ENCODE data around the gene DOCK2.
"Not testable (repeated sequence)": the region's sequence is repeated elsewhere in the genome, so short reads cannot be mapped to it uniquely, and the experiment has no call there.

The DOCK2 gene

GRCh38 chr5:169742771-169743296 is 105.8 kb downstream of the DOCK2 start:
- Histone ChIP-seq H3K9me3 (ENCODE audit: low read depth, low read length) (no peaks in the 10 kb centered on the region), H3K9ac (ENCODE audit: insufficient read length) (no peak overlapping the region), H3K4me3 (no peak overlapping the region), H3K27ac (no peak overlapping the region), H3K36me3 (ENCODE audit: insufficient read depth, low read length) (no peaks in the 10 kb centered on the region)
- TF ChIP-seq EZH2 (IDR thresholded peaks at IDR 0.05) (no peak), FOXP2 (optimal IDR thresholded peaks at IDR 0.05; ENCODE audit: control extremely low read depth, extremely low read length, insufficient read depth) (no peak), POLR2AphosphoS5 (IDR thresholded peaks at IDR 0.05; ENCODE audit: borderline replicate concordance, low read depth, low read length) (no peak)
- DNase-seq (ENCODE audit: low read depth, low spot score), result no peak

- no peaks in the 10 kb centered on the region for H3K36me3 ChIP-seq (ENCODE audit: insufficient read depth, low read length)
- no peak overlapping the region for H3K27ac ChIP-seq
- DNase-seq (ENCODE audit: low read depth, low spot score), result no peak
- no peak overlapping the region for H3K9ac ChIP-seq (ENCODE audit: insufficient read length)
- H3K9me3 ChIP-seq (ENCODE audit: low read depth, low read length), result no peaks in the 10 kb centered on the region
- H3K4me3 ChIP-seq, result no peak overlapping the region
- TF ChIP-seq FOXP2 (optimal IDR thresholded peaks at IDR 0.05; ENCODE audit: control extremely low read depth, extremely low read length, insufficient read depth), result no peak
Measured at GRCh38 chr5:169744336-169744735, 107.3 kb downstream of the DOCK2 start.

- H3K27ac ChIP-seq, result no peak overlapping the region
- no peaks in the 10 kb centered on the region for H3K9me3 ChIP-seq (ENCODE audit: low read depth, low read length)
- no peak overlapping the region for H3K4me3 ChIP-seq
- no peak overlapping the region for H3K9ac ChIP-seq (ENCODE audit: insufficient read length)
- DNase-seq (ENCODE audit: low read depth, low spot score), result no peak
- no peak for TF ChIP-seq FOXP2 (optimal IDR thresholded peaks at IDR 0.05; ENCODE audit: control extremely low read depth, extremely low read length, insufficient read depth)
- no peak for TF ChIP-seq POLR2AphosphoS5 (IDR thresholded peaks at IDR 0.05; ENCODE audit: borderline replicate concordance, low read depth, low read length)
- TF ChIP-seq EZH2 (IDR thresholded peaks at IDR 0.05), result no peak
- no peaks in the 10 kb centered on the region for H3K36me3 ChIP-seq (ENCODE audit: insufficient read depth, low read length)
Measured at GRCh38 chr5:169745441-169746146, 108.5 kb downstream of the DOCK2 start.

- Histone ChIP-seq H3K36me3 (ENCODE audit: insufficient read depth, low read length) (no peaks in the 10 kb centered on the region), H3K9me3 (ENCODE audit: low read depth, low read length) (no peaks in the 10 kb centered on the region), H3K27ac (no peak overlapping the region), H3K9ac (ENCODE audit: insufficient read length) (no peak overlapping the region), H3K4me3 (no peak overlapping the region)
- TF ChIP-seq EZH2 (IDR thresholded peaks at IDR 0.05), result no peak
- no peak for TF ChIP-seq POLR2AphosphoS5 (IDR thresholded peaks at IDR 0.05; ENCODE audit: borderline replicate concordance, low read depth, low read length)
- TF ChIP-seq FOXP2 (optimal IDR thresholded peaks at IDR 0.05; ENCODE audit: control extremely low read depth, extremely low read length, insufficient read depth), result no peak
- no peak for DNase-seq (ENCODE audit: low read depth, low spot score)
Measured at GRCh38 chr5:169746147-169746694, 109.1 kb downstream of the DOCK2 start.

GRCh38 chr5:169748174-169748573 is 111.1 kb downstream of the DOCK2 start:
- DNase-seq (ENCODE audit: low read depth, low spot score), result no peak
- TF ChIP-seq FOXP2 (optimal IDR thresholded peaks at IDR 0.05; ENCODE audit: control extremely low read depth, extremely low read length, insufficient read depth) (no peak), POLR2AphosphoS5 (IDR thresholded peaks at IDR 0.05; ENCODE audit: borderline replicate concordance, low read depth, low read length) (no peak), EZH2 (IDR thresholded peaks at IDR 0.05) (no peak)
- H3K9ac ChIP-seq (ENCODE audit: insufficient read length), result no peak overlapping the region

GRCh38 chr5:169749295-169749694 is 112.2 kb downstream of the DOCK2 start:
- Histone ChIP-seq H3K27ac (no peak overlapping the region), H3K4me3 (no peak overlapping the region), H3K9ac (ENCODE audit: insufficient read length) (no peak overlapping the region), H3K9me3 (ENCODE audit: low read depth, low read length) (no peaks in the 10 kb centered on the region), H3K36me3 (ENCODE audit: insufficient read depth, low read length) (no peaks in the 10 kb centered on the region)
- DNase-seq (ENCODE audit: low read depth, low spot score), result no peak
- TF ChIP-seq POLR2AphosphoS5 (IDR thresholded peaks at IDR 0.05; ENCODE audit: borderline replicate concordance, low read depth, low read length), result no peak
- TF ChIP-seq FOXP2 (optimal IDR thresholded peaks at IDR 0.05; ENCODE audit: control extremely low read depth, extremely low read length, insufficient read depth), result no peak
- TF ChIP-seq EZH2 (IDR thresholded peaks at IDR 0.05), result no peak

More at GRCh38 chr5:169748174-169748573, 111.1 kb downstream of the DOCK2 start:
- no peaks in the 10 kb centered on the region for H3K9me3 ChIP-seq (ENCODE audit: low read depth, low read length)
- H3K36me3 ChIP-seq (ENCODE audit: insufficient read depth, low read length), result no peaks in the 10 kb centered on the region
- no peak overlapping the region for H3K27ac ChIP-seq
- H3K4me3 ChIP-seq, result no peak overlapping the region

- no peak overlapping the region for H3K27ac ChIP-seq
- no peaks in the 10 kb centered on the region for H3K9me3 ChIP-seq (ENCODE audit: low read depth, low read length)
- no peak overlapping the region for H3K4me3 ChIP-seq
- H3K36me3 ChIP-seq (ENCODE audit: insufficient read depth, low read length), result no peaks in the 10 kb centered on the region
- no peak for DNase-seq (ENCODE audit: low read depth, low spot score)
- H3K9ac ChIP-seq (ENCODE audit: insufficient read length), result no peak overlapping the region
- TF ChIP-seq EZH2 (IDR thresholded peaks at IDR 0.05) (no peak), FOXP2 (optimal IDR thresholded peaks at IDR 0.05; ENCODE audit: control extremely low read depth, extremely low read length, insufficient read depth) (no peak), POLR2AphosphoS5 (IDR thresholded peaks at IDR 0.05; ENCODE audit: borderline replicate concordance, low read depth, low read length) (no peak)
Measured at GRCh38 chr5:169751490-169751889, 114.4 kb downstream of the DOCK2 start.

GRCh38 chr5:169752566-169752965 is 115.5 kb downstream of the DOCK2 start:
- not testable (repeated sequence) for H3K9me3 ChIP-seq (ENCODE audit: low read depth, low read length); H3K27ac ChIP-seq; H3K36me3 ChIP-seq (ENCODE audit: insufficient read depth, low read length); H3K4me3 ChIP-seq; DNase-seq (ENCODE audit: low read depth, low spot score); H3K9ac ChIP-seq (ENCODE audit: insufficient read length)

- Histone ChIP-seq H3K4me3 (no peak overlapping the region), H3K36me3 (ENCODE audit: insufficient read depth, low read length) (no peaks in the 10 kb centered on the region), H3K9me3 (ENCODE audit: low read depth, low read length) (no peaks in the 10 kb centered on the region), H3K9ac (ENCODE audit: insufficient read length) (no peak overlapping the region), H3K27ac (no peak overlapping the region)
- no peak for TF ChIP-seq POLR2AphosphoS5 (IDR thresholded peaks at IDR 0.05; ENCODE audit: borderline replicate concordance, low read depth, low read length)
- no peak for TF ChIP-seq FOXP2 (optimal IDR thresholded peaks at IDR 0.05; ENCODE audit: control extremely low read depth, extremely low read length, insufficient read depth)
- no peak for TF ChIP-seq EZH2 (IDR thresholded peaks at IDR 0.05)
- no peak for DNase-seq (ENCODE audit: low read depth, low spot score)
Measured at GRCh38 chr5:169753795-169754194, 116.7 kb downstream of the DOCK2 start.
